Measurements from ENCODE around the gene OOSP2.

OOSP2 gene, protein sequence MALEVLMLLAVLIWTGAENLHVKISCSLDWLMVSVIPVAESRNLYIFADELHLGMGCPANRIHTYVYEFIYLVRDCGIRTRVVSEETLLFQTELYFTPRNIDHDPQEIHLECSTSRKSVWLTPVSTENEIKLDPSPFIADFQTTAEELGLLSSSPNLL

DNA sequence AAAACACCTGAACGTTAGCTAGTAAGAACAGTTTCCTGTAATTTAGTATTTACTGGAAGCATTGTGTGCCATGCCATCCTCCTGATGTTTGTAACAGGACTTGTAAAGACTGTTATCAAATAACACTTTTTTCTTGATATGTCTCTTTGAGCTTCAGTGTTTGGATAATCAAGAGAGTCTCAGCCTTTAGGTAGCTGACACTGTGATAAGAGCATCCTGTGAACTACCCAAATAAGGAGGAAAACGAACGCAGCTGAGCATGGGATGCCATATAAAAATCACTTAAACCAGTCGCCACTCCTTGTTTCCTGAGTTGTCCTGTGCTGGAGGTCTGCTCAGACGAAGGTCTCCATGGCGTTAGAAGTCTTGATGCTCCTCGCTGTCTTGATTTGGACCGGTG, at the start of gene OOSP2:
Gene OOSP2 (plus strand): TSS at position 301 of the 400 bp plus-strand sequence. CDS start 51 bp downstream, at position 352.
- DNase-seq (ENCODE audit: low read depth): no peak
- TF ChIP-seq, protein P1, sequence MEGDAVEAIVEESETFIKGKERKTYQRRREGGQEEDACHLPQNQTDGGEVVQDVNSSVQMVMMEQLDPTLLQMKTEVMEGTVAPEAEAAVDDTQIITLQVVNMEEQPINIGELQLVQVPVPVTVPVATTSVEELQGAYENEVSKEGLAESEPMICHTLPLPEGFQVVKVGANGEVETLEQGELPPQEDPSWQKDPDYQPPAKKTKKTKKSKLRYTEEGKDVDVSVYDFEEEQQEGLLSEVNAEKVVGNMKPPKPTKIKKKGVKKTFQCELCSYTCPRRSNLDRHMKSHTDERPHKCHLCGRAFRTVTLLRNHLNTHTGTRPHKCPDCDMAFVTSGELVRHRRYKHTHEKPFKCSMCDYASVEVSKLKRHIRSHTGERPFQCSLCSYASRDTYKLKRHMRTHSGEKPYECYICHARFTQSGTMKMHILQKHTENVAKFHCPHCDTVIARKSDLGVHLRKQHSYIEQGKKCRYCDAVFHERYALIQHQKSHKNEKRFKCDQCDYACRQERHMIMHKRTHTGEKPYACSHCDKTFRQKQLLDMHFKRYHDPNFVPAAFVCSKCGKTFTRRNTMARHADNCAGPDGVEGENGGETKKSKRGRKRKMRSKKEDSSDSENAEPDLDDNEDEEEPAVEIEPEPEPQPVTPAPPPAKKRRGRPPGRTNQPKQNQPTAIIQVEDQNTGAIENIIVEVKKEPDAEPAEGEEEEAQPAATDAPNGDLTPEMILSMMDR (conservative IDR thresholded peaks at IDR 0.05; ENCODE audit: control insufficient read depth, insufficient read depth, low read depth, low read length): no peak

DNA sequence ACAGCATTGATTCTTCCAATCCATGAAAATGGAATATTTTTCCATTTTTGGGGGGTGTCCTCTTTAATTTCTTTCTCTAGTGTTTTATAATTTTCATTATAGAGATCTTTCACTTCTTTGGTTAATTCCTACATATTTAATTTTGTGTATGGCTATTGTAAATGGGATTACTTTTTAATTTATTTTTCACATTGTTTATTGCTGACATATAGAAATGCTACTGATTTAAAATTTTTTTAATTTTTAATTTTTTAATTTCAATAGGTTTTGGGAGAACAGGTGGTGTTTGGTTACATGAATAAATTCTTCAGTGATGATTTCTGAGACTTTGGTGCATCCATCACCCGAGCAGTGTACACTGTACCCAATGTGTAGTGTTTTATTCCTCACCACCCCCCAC, 49.8 kb upstream of the OOSP2 start:
- TF ChIP-seq, protein P1 (conservative IDR thresholded peaks at IDR 0.05; ENCODE audit: control insufficient read depth, insufficient read depth, low read depth, low read length): no peak
- H3K4me3 ChIP-seq (ENCODE audit: control insufficient read depth, low read depth, low read length): no peak overlapping the region
- DNase-seq (ENCODE audit: low read depth): no peak

More for the DNA sequence above, at the start of gene OOSP2:
- H3K4me3 ChIP-seq (ENCODE audit: control insufficient read depth, low read depth, low read length): no peak within 1 kb of the TSS

DNA sequence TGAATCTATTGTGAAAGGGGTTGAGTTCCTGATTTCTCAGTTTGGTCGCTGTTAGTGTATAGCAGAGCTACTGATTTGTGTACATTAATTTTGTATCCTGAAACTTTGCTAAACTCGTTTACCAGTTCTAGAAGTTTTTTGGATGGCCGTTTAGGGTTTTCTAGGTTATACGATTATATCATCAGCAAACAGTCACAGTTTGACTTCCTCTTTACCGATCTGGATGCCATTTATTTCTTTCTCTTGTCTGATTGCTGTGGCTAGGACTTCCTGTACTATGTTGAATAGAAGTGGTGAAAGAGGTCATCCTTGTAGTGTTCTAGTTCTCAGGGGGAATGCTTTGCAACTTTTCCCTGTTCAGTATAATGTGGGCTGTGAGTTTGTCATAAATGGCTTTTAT, 47.8 kb upstream of the OOSP2 start:
- no peak for DNase-seq (ENCODE audit: low read depth)
- TF ChIP-seq, protein P1 (conservative IDR thresholded peaks at IDR 0.05; ENCODE audit: control insufficient read depth, insufficient read depth, low read depth, low read length): no peak
- H3K4me3 ChIP-seq (ENCODE audit: control insufficient read depth, low read depth, low read length): no peak overlapping the region

DNA sequence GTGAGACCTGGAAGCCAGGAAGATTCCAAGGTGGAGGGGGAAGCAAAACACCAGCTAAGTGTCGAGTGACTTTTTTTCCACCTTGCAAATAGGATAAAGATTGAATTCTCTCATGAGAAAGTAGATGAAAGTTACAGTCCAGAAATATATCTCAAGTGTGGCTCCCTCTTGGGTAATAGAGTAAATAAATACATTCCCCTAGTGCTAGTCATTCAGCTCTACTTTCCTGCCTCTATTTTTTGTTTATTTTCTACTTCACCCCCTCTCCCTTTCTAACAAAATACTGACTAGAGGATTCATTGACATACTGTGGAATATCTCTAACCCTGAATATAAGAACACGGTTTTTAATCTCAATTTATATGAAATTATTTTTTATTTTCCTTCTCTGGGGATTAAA, 42.4 kb upstream of the OOSP2 start:
- DNase-seq (ENCODE audit: low read depth): no peak
- TF ChIP-seq, protein P1 (conservative IDR thresholded peaks at IDR 0.05; ENCODE audit: control insufficient read depth, insufficient read depth, low read depth, low read length): no peak
- no peak overlapping the region for H3K4me3 ChIP-seq (ENCODE audit: control insufficient read depth, low read depth, low read length)

DNA sequence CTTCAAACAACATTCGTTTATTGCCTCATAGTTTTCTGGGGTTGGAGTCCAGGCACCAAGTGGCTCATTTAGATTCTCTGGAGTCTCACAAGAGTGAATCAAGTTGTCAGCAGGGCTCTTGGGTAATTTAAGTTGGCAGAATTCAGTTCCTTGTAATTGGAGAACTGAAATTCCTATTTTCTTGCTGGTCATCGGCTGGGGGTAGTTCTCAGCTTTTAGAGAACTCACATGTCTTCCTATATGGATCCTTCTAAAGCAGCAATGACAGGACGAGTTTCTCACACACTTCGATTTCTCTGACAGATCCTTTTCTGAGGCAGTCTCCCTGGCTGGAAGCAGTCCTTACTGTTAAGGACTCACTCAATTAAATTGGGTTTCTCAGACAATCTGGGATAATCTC, 40.5 kb upstream of the OOSP2 start:
- no peak overlapping the region for H3K4me3 ChIP-seq (ENCODE audit: control insufficient read depth, low read depth, low read length)
- TF ChIP-seq, protein P1 (conservative IDR thresholded peaks at IDR 0.05; ENCODE audit: control insufficient read depth, insufficient read depth, low read depth, low read length): no peak
- no peak for DNase-seq (ENCODE audit: low read depth)

DNA sequence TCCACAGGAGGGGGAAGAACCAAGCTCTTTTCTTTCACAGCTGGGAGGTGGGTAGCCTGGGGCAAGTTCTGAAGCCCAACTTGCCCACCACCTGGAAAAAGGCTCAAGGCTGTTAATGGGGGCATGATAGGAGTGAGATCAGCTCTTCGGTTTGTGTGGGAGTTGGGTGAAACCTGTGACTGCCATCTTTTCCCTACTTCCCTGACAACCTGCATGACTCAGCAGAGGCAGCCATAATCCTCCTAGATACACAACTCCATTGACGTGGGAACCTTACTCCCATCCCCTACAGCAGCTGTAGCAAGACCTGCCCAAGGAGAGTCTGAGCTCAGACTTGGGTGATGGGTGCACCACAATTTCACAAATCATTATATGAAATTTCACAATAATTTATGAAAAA, 36.5 kb upstream of the OOSP2 start:
- DNase-seq (ENCODE audit: low read depth): no peak
- TF ChIP-seq, protein P1 (conservative IDR thresholded peaks at IDR 0.05; ENCODE audit: control insufficient read depth, insufficient read depth, low read depth, low read length): no peak
- no peak overlapping the region for H3K4me3 ChIP-seq (ENCODE audit: control insufficient read depth, low read depth, low read length)

DNA sequence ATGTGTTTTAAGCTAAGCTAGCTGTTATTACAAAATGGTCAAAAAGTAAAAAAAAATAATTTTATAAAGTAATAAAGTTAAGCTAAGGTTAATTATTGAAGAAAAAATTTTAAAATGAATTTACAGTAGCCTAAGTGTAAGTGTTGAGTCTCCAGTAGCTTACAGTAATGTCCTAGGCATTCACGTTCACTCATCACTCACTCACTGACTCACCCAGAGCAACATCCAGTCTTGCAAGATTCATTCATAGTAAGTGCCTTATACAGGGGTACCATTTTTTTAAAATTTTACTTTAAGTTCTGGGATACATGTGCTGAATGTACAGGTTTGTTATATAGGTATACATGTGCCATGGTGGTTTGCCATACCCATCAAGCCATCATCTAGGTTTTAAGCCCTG, 34.8 kb upstream of the OOSP2 start:
- no peak overlapping the region for H3K4me3 ChIP-seq (ENCODE audit: control insufficient read depth, low read depth, low read length)
- no peak for DNase-seq (ENCODE audit: low read depth)
- TF ChIP-seq, protein P1 (conservative IDR thresholded peaks at IDR 0.05; ENCODE audit: control insufficient read depth, insufficient read depth, low read depth, low read length): no peak

Measured in fibroblast of mammary gland (primary cell).